DMS153 (cell line): ENCODE measurements around the gene NFATC1.

Experiments used
- DNase-seq: peaks from one replicate; lab custom pipeline; 2025; lab: John Stamatoyannopoulos, UW

Gene NFATC1

DNA sequence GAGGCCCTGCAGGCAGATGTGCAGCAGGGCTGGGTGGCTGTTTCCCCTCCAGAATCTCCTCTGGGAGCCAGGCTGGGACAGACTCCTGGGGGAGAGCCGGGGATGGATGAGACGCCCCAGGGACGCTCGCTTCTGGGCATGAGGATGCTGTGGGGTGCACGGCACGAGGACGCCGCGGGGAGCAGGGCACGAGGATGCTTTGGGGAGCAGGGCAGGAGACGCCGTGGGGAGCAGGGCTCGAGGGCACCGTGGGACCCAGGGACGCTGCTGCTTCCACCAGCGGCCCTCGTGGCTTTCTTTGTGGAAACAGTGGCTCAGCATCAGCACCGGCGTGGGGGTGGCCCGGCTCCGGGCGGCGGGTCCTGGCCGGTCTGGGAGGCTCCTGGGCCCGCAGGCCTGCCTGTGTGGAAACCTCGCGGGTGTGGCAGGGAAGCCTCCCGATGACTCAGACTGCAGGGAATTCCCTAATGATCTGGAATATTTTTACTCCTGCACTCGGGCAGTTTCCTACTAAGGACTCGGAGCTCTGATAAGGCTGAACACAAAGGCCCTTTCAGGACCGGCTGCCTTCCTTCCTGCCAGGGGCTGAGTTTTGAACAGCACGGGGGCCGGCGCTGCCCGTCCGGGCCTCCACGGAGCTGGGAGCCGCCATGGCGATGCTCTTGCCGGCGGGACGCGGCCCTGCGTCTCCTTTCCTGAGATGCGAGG is 62.6 kb downstream of the NFATC1 start:
- no peak for DNase-seq

DNA sequence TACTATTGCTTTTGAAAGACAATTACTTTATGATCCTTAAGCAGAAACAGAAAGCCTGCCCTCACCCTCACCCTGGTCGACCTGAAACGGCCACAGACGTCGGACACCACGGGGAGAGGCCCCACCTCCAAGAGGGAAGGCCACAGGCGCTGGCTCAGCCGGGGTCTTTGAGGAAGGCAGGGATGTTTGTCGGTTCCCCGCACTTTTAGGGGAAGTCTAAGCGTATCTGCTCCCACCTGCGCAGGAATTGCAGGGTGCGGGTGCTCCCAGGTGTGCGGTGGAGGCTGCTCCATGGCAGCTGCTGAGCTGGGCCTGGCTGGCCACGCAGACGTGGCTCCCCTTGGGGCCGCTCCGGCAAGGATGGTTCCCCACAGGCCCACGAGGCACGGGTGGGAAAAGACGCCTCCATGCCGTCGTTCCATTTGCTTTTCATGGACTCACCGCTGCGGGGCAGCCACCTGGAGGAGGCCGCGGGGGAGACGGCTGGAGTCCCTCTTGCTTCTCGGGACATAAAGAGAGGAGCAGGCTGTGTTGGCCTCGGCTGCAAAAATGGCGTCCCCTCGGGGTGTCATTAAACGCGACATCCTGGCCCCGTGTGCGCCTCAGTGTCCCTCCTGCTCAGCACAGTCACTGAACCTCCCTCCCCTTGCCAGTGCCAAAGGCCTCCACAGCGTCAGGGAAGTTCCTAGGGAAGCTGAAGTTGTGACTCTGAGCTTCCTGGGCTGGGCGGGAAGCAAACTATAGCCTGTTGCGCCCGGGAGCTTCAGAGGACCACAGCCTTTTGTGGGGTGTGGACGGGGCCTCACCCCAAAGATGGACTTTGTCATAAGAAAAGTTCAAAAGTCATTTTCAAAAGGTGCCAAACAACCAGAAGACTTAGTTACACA is 63.4 kb downstream of the NFATC1 start:
- no peak for DNase-seq

DNA sequence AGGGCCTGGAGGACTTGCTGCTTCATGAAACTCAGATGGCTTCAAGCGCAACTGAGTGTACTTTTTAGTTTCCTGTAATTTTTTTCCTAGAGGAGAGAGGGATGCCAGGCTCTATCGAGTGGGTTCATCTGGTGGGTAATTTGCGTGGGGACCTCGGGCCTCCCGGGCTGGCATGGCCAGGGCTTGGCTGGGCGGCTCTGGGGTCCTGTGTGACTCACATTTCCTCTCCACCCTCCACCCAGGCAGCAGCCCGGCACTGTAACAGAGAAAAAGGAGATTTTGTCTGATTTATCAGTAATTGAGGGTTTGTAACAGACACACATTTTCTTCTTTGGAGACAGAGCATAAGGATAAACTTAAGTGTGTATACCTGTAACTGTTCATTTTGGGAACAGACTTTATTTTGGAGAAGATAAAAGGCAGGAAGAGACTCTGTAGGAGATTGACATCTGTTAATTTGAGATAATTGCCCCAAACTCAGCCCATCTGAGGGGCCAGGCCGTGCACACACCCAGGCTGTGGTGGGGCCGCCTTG is 64.3 kb downstream of the NFATC1 start:
- no peak for DNase-seq

DNA sequence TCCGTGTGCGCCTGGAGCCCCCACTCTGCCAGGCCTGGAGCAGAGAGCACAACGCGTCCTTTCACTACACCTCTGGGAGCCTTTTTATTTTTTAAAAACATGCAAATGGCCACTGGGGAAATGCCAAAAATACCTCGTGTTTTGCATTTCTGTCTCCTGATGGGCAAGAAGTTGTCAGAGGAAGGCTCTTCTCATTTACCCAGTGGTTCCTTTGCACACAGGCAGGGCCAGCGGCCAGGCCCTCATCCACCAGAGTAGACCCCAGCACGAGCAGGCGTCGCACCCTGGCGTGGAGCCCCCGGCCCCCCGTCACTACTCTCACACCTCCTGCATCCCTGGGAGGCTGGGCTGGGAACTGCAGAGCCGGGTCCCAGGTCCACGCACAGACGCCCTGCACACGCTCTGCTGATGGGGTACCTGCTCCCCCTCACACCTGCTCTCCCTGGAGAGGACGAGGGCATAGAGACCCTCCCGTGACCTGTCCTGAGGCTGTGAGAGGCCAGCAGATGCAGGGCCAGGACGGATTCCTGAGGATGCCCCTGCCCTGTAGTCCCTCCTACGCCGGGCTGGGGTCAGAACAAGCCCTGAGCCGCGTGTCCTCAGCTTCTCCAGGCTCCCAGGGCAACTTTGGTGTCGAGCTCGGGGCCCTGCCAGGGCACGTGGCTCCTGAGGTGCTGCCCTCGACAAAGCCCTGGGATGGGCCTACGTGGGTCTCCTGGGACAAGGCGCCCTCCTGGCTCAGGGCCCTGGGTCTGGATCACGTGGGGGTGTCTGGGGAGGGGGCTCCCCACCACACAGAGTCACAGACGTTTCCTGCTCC is 65.0 kb downstream of the NFATC1 start:
- no peak for DNase-seq

DNA sequence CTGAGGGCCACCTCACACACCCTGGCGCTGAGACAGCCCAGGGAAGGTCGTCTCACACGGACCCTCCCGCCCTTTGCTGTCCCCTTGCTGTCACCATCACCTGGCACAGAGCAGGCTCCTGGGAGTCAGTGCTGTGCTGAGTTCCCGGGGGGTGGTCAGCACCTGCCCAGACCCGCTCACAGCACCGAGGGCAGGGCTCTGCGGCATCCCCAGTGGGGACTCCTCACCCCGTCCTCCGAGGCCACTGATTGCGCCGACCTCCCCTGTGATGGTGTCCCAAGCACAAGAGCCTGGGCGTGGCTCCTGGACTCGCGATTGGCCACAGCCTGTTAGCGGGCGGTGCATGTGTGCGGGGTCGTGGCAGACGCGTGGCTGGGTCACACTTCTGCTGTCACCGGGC is 65.9 kb downstream of the NFATC1 start:
- no peak for DNase-seq

DNA sequence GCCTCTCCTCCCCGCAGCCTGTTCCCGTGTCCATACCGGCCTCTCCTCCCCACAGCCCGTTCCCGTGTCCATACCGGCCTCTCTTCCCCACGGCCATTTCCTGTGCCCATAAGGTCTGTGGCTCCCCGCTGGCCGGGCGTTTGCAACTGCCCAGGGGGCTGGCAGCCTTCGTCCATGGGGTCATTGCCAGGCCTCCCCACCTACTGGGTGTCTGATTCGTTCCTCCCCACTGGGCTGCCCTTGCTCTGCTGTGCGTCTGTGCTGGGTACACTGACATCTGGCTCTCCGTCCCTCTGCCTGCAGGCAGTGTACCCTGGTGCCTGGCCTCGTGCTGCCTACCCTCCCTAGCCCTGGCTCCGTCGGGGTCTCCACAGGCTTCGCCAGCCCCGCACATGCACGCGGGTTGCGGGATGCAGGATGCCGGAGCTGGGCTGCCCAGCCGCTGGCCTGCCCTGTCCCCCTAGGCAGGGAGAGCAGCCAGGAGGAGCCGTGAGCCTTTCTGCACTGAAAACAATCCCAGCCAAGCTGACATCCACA is 67.8 kb downstream of the NFATC1 start:
- no peak for DNase-seq

DNA sequence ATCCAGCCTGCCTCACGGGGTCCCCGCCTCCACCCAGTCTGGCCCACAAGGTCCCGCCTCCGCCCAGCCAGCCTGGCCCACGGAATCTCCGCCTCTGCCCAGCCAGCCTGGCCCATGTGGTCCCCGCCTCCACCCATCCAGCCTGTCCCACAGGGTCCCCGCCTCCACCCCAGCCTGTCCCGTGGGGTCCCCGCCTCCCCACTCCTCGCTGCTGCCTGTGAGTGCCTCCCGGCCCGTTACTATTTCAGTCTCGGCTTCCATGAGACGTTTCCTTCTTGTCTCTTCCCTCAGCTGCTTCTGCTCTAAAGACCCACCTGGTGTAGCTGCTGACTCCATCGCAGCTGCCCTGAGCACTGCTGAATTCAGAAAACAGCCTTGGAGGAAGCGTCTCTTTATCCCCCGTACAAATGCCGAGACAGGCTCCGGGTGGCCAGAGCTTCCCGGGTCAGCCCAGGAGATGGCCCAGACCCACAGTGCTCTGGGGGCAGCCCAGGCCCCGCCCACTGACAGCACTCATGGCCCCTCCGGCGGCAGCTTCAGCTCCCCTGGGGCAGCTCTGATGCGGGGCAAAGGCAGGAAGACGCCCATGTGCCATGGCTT is 69.8 kb downstream of the NFATC1 start:
- DNase-seq, result peak; percentile 8

DNA sequence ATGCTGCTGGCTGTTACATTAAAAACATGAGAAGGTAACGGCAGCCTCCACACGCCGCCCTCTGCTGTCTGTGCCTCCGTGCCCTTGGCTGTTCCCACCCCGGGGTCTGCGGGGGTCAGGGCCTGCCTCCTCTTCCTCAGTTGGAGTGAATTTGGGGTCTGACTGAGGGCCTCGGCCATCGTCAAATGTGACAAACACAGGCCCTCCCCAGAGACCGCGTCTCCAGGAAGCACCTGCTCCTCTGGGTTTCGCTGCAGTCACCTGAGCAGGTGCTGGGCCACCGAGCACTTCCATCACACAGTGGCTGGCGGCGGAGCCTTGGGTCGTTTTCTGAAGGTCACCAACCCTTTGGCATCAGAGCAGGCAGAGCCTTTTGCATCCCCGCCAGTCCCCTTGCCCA is 70.9 kb downstream of the NFATC1 start:
- peak; percentile 49 for DNase-seq

DNA sequence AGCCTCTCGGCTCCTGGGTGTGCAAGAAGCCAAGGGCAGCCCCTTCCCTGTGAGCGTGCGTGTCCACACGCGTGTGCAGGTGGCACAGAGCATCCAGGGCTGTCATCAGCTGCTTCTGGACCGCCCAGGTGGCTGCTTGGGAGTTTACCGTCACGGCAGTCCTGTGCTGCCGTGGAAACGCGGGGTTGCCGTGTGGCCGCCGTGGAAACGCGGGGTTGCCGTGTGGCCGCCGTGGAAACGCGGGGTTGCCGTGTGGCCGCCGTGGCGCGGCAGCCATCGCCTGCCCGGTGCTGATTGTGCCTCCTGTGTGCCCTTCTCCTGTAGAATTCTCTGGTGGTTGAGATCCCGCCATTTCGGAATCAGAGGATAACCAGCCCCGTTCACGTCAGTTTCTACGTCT is 71.4 kb downstream of the NFATC1 start:
- no peak for DNase-seq

DNA sequence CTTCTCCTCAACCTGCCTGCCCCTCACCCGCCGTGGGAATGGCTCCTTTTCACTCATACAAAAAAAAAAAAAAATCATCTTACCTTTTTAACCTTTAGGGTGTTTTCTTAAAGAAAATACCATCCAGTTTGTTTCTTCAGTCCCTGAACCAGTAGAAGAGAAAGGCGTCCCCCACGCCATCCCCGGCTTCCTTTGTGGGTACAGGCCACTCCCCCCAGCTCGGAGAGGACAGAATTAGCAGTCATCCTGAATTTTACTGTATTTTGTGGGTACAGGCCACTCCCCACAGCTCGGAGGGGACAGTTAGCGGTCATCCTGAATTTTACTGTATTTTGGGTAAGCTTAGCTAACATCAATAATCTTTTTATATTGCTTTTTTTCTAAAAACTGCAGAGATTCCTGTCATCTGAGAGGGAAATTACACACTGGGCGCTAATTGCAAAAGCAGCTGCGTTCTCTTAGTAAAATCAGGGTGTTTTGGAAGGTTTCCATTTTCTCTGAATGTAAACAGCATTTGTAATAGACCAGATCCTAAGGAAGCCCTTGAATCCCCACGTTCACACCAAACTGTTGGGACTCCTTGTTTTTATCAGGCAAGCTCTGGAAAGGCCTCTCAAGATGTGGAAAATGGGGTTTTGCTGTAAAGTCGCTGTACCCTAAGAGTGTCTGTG is 72.5 kb downstream of the NFATC1 start:
- DNase-seq, result no peak

DNA sequence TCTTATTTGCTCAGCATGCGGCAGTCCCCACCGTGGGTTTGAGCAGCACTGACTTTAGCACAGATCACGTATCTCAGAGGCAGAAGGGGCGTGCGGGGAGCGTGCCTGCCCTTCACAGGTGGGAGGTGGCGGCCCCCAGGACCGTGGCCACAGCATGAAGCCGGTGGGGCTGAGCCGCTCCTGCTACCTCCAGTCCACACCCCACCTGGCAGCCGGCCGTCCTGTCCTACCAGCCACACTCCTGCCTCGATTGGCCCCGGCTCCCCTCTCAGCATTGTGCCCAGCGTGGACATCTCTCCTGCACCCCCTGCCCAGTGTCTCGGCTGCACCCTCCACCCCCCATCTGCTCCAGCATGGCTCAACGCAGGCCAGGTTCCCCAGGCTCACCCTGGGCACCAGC is 73.6 kb downstream of the NFATC1 start:
- DNase-seq, result no peak

DNA sequence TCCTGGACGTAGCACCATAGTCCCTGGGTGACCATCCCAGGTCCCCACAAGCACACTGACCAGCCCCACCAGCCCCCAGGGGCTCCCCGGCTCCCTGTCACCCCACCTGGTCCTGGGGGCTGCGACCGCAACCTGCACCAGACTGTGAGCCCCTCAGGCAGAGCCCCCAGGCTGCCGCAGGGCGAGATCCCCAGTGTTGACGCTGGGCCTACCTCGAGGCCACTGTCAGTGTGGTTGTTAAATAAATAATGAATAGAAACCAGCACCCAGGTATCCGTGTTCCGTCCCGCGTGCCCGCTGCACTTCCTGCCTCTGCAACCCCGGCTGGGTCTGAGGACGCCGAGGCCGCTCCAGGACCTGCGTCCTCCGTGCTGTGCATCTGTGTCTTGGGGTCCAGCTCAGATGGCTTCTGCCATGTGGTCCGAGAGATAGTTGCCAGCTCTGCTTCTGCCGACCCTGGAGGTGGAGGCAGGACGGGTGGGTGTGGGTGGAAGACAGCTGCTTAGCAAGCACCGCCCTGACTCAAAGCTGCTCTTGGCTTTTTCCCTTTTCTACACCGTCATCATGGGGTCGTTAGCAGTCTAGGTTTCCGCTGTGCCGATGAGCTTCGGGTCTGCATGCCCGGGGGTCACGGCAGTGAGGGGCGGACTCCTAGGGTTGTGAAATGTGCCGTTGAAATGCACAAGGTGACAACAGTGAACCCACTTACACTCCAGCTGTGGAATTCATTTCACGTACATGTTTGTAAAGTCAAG is 74.2 kb downstream of the NFATC1 start:
- no peak for DNase-seq

DNA sequence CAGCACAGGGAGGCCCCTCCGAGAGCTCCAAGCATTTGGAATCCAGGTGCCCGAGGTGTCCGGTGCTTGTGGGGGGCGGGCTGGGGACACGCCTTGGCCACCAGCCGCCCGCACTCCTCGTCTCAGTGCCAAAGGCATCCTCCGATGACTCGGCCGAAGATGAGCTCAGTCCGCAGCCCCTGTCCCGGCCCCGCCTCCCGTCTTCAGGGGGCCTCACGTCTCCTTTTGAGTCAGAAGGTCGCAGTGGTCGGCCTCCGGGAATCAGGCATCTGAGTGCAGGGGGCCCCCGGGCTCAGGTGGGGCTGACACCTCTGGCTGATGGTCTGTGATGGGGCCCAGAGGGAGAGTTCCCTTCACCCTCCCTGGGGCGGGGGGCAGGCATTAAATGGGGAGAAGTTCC is 74.8 kb downstream of the NFATC1 start:
- DNase-seq, result no peak

DNA sequence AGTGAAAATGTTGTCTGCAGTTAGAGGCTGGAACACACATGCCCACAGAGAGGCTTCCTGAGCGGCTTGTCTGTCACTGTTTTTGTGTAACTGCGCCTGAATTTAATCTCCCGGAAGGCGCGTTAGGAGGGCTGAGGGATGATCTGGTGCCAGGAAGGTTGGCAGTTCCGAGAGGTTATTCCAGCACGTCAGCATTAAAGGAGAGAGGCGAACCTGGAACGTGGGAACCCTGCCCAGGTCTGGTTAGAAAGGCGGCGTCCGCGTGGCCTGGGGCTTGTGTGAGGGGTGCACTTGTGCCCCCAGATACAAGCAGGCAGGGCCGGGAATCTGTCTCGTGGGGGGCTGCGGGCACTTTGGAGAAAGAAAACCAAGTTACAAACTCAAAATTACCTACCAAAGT is 75.3 kb downstream of the NFATC1 start:
- DNase-seq, result no peak

DNA sequence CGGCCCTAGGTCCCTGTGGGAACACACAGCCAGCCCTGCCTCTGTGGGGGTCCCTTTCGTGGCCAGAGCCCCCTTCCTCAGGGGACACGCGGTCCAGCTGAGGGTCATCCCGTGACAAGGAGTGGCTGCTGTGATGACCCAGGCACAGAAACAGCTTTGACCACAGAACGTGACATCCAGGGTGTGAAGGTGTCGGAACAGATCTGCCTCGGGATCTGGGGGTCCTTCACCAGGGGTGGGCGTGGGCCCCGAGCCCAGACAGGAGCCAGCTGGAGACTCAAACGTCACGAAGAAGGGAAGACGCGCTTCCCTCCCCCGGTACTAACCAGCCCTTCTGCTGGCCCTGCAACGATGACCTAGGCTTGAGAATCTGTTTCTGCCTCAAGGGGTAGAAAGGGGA is 75.9 kb downstream of the NFATC1 start:
- DNase-seq, result no peak

DNA sequence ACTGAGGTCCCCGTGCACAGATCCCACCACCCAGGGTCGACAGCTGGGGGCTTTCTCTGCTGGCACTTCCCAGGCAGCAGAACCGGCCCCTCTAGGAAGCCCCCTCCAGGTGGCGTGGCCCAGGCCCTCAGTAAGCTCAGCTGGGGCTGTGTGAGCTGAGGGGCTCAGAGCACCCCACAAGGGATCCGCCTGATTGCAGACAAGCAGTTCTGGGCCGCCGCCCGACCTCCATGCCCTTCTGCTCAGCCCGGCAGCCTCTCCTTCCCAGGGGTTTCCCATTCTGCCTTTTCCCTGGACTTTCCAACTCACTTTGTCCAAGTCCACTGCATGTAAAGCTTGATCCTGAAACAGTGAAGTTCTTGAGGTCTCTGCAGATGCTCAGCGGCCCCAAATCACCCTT is 76.4 kb downstream of the NFATC1 start:
- DNase-seq, result no peak

DNA sequence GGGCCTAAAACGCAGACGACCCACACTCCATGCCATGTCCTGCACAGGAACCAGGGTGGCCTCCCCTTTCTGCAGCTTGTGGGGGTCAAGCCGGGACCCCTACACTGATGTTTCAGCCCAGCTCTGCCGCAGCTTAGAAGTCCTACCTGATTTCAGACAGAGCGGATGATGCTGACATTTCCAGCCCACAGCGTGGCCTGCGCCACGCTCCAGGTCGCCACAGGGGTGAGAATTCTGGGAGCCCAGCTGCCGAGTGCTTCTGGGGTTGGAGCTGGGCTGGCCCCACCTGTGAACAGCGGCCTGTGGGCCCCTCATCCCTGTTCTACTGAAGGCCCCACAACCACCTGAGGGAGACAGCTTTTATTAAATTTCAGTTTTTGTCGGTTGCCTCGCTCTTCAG is 77.2 kb downstream of the NFATC1 start:
- no peak for DNase-seq

DNA sequence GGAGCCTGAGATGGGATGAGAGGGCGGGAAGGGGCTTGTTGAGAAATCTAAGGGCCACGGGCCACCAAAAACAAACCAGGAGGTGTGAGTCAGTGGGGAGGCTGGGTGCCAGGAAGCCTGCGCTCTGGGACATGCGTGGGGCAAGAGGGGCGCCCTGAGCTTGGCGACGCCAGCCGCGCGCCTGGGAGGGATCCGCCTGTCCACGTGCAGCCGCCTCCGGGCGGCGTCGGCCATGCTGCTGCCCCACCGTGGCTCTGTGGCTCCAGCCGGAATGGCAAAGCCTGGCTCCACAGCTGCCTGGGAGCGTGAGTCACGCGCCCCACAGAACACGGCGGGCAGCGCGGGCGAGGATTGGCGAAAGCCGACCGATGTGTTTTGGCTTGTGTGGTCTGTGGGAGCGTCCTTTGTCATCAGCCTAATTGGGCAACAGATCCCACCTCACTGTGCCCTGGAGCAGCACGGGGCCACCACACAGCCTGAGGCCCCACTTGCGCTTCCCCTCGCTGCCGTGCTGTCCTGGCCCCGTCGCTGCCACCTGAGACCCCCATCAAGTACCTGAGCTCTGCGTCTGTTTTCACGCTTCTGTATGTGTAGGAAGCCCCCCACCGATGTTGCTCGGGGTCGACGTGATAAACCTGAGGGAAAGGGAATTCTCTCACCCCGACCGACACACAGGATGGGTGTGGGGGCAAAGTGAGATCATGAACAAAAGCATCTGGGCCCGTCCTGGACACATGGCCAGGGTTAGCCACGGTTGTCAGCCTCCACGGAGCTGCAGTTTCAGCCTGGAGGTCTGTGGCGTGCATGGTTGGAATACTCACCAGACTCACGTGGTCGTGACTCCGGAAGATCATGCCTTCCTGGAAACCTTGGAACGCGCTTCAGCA is 80.5 kb downstream of the NFATC1 start:
- DNase-seq, result no peak

DNA sequence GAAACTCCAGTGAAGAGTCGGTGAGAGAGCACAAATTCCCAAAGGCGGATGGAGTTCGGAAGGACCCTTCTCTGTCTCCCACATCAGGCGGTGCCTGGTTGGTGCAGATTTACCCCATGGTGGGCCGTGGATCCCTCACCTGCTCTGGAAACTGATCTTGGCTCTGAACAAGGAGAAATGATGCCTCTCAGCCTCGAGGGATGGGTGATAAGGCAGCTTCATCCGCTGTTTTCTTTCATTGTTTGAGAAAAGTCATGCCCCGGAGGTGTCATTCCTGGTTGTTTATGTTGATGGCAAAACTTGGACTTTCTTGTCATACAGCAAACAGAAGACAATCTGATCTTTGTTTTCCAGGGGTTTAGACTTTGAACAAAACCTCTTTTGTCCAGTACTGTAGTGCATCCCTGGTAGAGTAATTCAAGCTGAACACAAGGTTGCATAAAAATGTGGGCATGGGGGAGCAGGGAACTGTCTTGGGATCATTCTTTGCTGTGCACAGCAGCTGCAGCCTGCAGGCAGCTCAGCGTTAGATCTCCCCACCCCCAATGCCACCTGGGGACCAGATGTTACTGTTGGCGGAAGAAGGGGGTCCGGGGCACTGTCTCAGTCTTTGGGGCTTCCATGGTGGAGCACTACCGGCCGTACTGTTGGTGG is 81.3 kb downstream of the NFATC1 start:
- no peak for DNase-seq
